Measurements from ENCODE around the gene NSG1. TPM values are rescaled to one million over a fixed set of nuclear protein-coding genes. Genes with fewer than 3 reads are reported as not detected.

Gene NSG1
- total and polyA plus RNA-seq, 2 experiments from 2014 or later = 30.2 to 70.1 TPM

- DNase-seq (ENCODE audit: low spot score) = no peak
- Histone ChIP-seq H3K4me1 (ENCODE audit: insufficient read depth) (no peaks in the 10 kb centered on the region), H4K20me1 (ENCODE audit: insufficient read depth, poor library complexity, severe bottlenecking) (no peaks in the 10 kb centered on the region), H3K27ac (no peak overlapping the region), H2AFZ (no peak overlapping the region), H3K4me3 (no peak overlapping the region), H3K79me2 (no peaks in the 10 kb centered on the region), H3K27me3 (no peaks in the 10 kb centered on the region), H3K4me2 (no peak overlapping the region), H3K9me3 (ENCODE audit: low read depth) (no peaks in the 10 kb centered on the region), H3K9me2 (replicated peaks; ENCODE audit: insufficient read depth) (no peaks in the 10 kb centered on the region), H3K36me3 (replicated peaks; ENCODE audit: insufficient read depth, low read depth) (no peaks in the 10 kb centered on the region)
- no peak for TF ChIP-seq EZH2 (IDR thresholded peaks at IDR 0.05; ENCODE audit: borderline replicate concordance)
- no peak for TF ChIP-seq CTCF (IDR thresholded peaks at IDR 0.05; ENCODE audit: poor library complexity)
- no peak for TF ChIP-seq EZH2phosphoT487 (IDR thresholded peaks at IDR 0.05; ENCODE audit: low read depth, severe bottlenecking, unreplicated experiment)
- 90% methylated on average over 12 of the region's 12 CpGs for WGBS (ENCODE audit: low lambda C conversion rate, missing lambda C conversion rate)
Observed at GRCh38 chr4:4422856-4423499, 36.1 kb downstream of the NSG1 start.

GRCh38 chr4:4423706-4424498 lies 37.0 kb downstream of the NSG1 start:
- H3K9me2 ChIP-seq (replicated peaks; ENCODE audit: insufficient read depth) = no peaks in the 10 kb centered on the region
- no peaks in the 10 kb centered on the region for H3K9me3 ChIP-seq (ENCODE audit: low read depth)
- H2AFZ ChIP-seq = no peak overlapping the region
- no peak overlapping the region for H3K4me2 ChIP-seq
- no peaks in the 10 kb centered on the region for H3K4me1 ChIP-seq (ENCODE audit: insufficient read depth)
- H4K20me1 ChIP-seq (ENCODE audit: insufficient read depth, poor library complexity, severe bottlenecking) = no peaks in the 10 kb centered on the region
- DNase-seq (ENCODE audit: low spot score) = no peak
- no peaks in the 10 kb centered on the region for H3K27me3 ChIP-seq
- TF ChIP-seq EZH2phosphoT487 (IDR thresholded peaks at IDR 0.05; ENCODE audit: low read depth, severe bottlenecking, unreplicated experiment) (no peak), EZH2 (IDR thresholded peaks at IDR 0.05; ENCODE audit: borderline replicate concordance) (no peak), CTCF (IDR thresholded peaks at IDR 0.05; ENCODE audit: poor library complexity) (no peak)
- H3K79me2 ChIP-seq = no peaks in the 10 kb centered on the region
- no peak overlapping the region for H3K27ac ChIP-seq
- no peaks in the 10 kb centered on the region for H3K36me3 ChIP-seq (replicated peaks; ENCODE audit: insufficient read depth, low read depth)
- no peak overlapping the region for H3K4me3 ChIP-seq
- 92% methylated on average over 8 of the region's 9 CpGs for WGBS (ENCODE audit: low lambda C conversion rate, missing lambda C conversion rate)

- H3K36me3 ChIP-seq (replicated peaks; ENCODE audit: insufficient read depth, low read depth) = no peaks in the 10 kb centered on the region
- no peak overlapping the region for H3K4me2 ChIP-seq
Observed at GRCh38 chr4:4424499-4425115, 37.7 kb downstream of the NSG1 start.

More at GRCh38 chr4:4424499-4425115, 37.7 kb downstream of the NSG1 start:
- TF ChIP-seq EZH2 (IDR thresholded peaks at IDR 0.05; ENCODE audit: borderline replicate concordance) (no peak), CTCF (IDR thresholded peaks at IDR 0.05; ENCODE audit: poor library complexity) (no peak), EZH2phosphoT487 (IDR thresholded peaks at IDR 0.05; ENCODE audit: low read depth, severe bottlenecking, unreplicated experiment) (no peak)
- H2AFZ ChIP-seq = no peak overlapping the region
- no peaks in the 10 kb centered on the region for H4K20me1 ChIP-seq (ENCODE audit: insufficient read depth, poor library complexity, severe bottlenecking)
- H3K27me3 ChIP-seq = no peaks in the 10 kb centered on the region
- 98% methylated on average over 7 of the region's 8 CpGs for WGBS (ENCODE audit: low lambda C conversion rate, missing lambda C conversion rate)
- no peak overlapping the region for H3K27ac ChIP-seq
- no peaks in the 10 kb centered on the region for H3K79me2 ChIP-seq
- H3K9me3 ChIP-seq (ENCODE audit: low read depth) = no peaks in the 10 kb centered on the region
- no peak for DNase-seq (ENCODE audit: low spot score)
- no peaks in the 10 kb centered on the region for H3K4me1 ChIP-seq (ENCODE audit: insufficient read depth)
- no peak overlapping the region for H3K4me3 ChIP-seq
- H3K9me2 ChIP-seq (replicated peaks; ENCODE audit: insufficient read depth) = no peaks in the 10 kb centered on the region
